DMS53 treated with DMSO at 0.1 percent for 48 hours (cell line): ENCODE data around the gene FIGNL1.

Experiments used
- DNase-seq: peaks from one replicate; lab custom pipeline; 2025; ENCODE audit not compliant: unreplicated experiment; lab: John Stamatoyannopoulos, UW

The FIGNL1 gene

DNA sequence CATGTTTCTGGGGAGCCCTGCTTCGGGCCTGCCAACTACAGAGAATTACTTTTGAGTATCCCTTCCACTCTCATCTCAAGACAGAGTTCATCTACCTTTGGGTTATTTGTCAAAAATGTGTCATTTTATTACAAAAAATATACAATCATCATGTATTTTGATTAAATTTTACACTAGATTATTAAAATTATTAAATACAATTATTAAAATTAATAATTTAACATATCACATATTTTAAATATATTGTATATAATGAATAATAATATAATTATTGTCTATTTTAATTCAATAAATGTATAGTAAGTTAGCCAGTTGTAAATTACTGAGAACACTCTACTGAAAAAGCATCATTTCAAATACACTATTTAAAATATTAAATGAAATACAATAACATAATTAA is 50.9 kb downstream of the FIGNL1 start:
- no peak for DNase-seq

GRCh38 chr7:50397971-50398324 is 52.2 kb downstream of the FIGNL1 start:
- DNase-seq, result no peak

DNA sequence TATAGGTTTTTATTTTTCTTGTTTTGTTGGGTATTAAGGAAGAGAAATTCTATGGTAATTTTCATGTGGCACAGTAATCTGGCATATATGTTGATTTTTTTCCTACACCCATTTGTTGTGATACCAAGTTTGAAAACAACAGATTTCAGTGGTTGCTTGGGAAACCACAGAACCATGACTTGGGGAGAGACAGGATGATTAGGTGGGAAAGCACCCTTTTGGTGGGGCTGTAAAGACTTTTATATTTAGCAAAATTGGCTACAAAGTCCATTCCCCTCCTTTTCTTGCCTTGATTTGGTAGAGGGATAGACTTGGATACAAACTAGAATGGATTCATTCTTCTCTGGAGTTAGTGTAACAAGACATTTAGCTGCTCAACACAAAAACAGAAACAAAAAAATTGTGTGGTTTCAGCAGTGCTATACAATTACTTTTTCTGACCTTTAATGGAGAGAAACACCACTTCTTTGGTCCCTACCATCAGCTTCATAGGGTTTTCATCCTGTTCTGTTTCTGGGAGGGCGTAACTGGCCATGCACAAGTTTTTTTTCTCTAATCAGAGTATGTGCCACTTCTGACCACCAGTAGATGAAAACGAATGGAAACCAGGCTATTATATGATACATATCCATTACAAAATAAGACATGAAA is 52.7 kb downstream of the FIGNL1 start:
- DNase-seq, result no peak

DNA sequence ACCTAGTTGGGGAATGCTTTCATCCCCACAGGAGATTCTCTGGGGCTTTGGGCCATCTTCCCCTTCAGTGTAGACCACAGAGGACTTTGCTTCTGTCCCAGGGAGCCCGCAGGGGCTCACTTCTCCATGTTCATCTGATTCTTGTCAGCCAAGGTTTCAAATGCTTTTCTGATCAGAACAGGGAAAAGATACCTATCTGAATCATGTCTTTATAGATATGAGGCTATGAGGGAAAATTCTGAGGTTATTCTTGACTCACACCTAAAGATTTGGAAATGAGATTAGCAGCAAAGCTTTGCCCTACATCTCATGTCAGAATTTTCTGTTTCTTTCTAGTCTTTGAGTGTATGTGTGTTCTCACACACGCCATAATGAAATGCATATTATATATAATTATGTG is 53.3 kb downstream of the FIGNL1 start:
- no peak for DNase-seq

DNA sequence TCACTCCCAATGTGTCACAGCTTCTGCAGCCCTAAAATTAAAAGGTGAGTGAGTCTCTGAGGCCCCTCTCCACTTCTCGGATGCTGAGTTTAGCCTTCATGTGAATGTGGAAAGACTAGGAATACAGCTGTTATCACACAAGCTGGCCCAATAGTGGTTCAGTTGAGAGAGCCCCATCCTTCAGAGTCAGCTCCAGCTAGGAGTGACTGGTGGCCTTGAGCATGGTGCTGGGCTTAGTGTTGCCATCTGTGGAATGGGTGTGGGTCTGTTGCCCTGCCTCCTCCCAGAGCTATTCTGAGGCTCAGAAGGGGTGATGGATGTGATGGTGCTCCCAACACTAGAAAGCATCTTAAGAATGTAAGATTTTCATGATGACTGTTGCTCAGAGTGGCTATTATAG is 55.8 kb downstream of the FIGNL1 start:
- DNase-seq, result no peak
